Activated effector memory CD4-positive, alpha-beta T cell treated with anti-CD3 and anti-CD28 coated beads, Interleukin-2, amount 50 U/mL, for 16 hours (primary cell): Measurements from ENCODE around the gene RBM28.
A peak's percentile ranks its signal among the peaks of the same experiment; 100 is the strongest.
"Not testable (repeated sequence)": the region's sequence is repeated elsewhere in the genome, so short reads cannot be mapped to it uniquely, and the experiment has no call there.

ENCODE experiments used
- DNase-seq: peaks from one replicate; pipeline ENCODE4 v3.0.0-alpha.2; 2020

The RBM28 gene

GRCh38 chr7:128280451-128280850, 63.3 kb downstream of the RBM28 start:
- DNase-seq: not testable (repeated sequence)

GRCh38 chr7:128279124-128279713, 64.5 kb downstream of the RBM28 start:
- DNase-seq: no peak

DNA sequence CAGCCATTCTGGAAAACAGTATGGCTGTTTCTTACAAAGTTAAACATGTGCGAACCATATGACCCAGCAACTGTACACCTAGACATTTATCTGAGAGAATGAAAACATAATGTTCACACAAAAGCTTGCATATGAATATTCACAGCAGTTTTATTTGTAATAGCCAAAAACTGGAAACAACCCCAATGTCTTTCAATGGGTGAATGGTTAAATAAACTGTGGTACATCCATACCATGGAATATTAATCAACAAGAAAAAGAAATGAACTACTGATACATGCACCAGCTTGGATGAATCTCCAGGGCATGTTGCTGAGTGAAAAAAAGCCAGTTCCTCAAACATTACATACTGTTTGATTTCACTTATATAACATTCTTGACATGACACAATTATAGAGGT, 65.3 kb downstream of the RBM28 start:
- DNase-seq: no peak

DNA sequence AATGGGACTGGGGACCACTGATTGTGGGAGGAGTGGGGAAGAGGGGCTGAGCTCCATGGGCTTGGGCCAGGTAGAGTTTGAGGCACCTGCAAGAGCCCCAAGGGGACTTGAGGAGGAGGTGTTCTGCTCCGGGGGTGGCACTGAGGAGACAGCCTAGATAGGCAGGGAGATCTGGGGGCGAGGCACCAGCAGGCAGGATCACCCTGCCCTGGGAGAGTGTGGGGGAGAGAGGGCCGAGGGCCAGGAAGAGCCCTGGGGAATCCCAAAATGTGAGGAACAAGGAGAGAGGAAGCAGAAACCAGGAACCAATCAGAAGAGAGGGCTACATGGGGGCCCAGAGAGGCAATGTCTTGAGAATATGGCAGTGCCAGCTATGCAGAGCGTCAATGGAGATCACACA, 68.0 kb downstream of the RBM28 start:
- no peak for DNase-seq

DNA sequence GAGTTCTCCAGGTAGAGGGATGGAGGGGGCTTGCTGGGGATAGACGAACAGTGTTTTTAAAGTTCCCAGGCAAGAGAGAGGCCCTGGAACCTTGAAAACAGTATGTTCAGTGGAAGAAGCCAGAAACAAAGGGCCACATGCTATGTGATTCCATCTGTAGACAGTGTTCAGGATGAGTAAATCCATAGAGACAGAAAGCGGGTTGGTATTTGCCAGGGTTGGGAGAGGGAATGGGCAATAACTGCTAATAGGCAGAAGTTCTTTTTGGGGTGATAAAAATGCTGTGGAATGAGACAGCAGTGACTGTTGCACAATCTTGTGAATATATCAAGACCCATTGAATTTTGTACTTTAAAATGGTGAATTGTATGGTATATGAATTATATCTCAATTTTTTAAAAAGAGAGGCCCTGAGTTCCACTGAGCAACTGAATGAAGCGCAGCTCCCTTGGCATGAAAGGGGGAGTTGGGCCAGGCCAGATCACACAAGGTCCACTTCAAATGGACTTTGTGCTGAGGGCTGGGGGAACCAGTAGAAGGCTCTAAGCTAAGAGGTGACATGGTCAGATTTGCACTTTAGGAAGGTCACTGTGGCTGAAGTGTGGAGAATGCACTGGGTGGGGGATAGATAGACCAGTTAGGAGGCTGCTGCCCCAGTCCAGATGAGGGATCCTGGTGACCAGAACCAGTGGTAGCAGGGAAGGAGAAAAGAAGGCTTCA, 68.7 kb downstream of the RBM28 start:
- DNase-seq: no peak

DNA sequence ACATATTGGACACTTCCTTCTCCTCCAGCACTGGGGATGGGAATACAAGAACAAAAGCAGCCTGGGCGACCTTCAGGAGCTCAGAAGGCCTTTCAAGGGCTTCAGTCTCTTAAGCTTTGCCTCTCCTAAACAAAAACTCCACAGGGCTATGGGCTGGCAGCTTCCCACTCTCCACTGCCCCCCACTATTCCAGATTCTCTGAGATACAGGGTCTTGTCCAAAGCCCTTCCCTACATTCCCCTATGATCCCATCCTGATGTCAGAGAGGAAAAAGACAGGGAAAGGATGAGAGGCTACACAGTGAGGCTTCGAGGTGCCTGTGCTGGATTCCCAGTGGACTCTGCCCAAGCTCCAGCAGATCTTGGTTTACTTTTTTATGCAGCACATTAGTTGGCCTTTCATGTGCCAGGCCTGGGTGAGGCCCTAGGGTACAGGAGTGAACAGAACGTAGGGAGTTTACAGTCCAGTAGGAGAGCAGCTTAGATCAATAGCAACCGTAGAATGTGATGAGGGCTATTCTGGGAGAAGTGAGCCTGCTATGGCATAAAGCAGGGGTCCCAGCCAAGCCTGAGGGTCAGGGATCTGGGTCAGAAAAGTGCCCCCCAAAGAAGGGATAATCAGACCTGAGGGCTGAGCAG, 69.3 kb downstream of the RBM28 start:
- no peak for DNase-seq

GRCh38 chr7:128271942-128272481, 71.7 kb downstream of the RBM28 start:
- no peak for DNase-seq

DNA sequence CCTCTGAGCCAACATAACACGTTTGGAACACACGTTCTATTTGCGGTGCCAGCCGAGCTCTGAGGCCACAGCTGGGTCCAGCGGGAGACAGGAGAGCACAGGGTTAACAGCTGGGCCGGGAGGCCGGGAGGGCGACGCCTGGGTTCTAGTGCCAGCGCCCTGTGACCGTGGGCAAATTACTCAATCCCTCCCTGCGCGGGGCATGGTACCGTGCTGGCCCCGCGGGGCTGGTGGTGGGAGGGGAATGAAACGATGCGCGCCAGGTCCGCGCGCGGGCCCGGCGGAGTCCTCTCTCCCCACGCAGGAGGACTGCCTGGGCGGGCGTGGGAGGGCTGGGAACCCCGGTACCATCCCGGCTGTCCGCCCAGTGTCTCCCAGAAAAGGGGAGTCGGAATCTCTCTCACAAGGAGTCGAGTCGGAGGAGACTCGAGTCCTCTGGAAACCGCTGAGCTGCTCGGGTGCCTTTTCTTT, 72.2 kb downstream of the RBM28 start:
- no peak for DNase-seq

GRCh38 chr7:128270826-128271272, 72.9 kb downstream of the RBM28 start:
- no peak for DNase-seq

- DNase-seq: no peak
These were observed 75.5 kb downstream of the RBM28 start for GRCh38 chr7:128268233-128268632.

- no peak for DNase-seq
These were observed 76.1 kb downstream of the RBM28 start for GRCh38 chr7:128267595-128267924.

DNA sequence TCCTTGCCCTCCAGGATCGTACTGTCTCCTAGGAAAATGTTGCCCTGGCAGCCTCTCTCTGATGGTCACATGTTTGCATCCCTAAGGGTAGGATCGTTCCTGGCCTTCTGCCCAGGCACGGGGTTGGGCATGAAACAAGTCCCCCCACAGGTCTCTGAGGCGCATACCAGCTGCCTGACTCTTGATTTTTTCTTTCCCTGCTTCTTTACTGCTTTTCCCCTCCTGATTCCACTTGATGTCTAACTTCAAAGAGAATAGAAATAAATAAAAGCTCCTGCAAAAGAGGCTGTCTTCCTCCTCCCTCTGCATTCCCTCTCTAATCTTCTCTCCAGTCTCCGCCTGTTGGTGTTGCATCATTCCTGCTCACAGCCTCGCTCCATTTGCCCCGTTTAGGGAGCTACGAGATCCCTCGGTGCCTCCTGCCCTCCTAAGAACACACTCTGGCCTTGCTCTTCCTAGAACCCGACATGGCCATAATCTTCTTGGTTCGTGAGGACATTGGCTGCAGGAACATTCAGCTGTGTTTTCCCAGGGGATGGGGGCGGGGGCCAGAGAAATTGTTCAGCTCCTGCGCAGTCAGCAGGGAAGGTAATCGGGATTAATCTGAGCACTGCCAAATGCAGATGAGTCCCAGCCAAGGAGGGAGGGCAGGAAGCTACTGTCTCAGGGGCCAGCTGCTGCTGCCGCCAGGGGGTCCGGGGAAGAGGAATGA, 76.7 kb downstream of the RBM28 start:
- DNase-seq: no peak

GRCh38 chr7:128266529-128266882, 77.2 kb downstream of the RBM28 start:
- DNase-seq: no peak

DNA sequence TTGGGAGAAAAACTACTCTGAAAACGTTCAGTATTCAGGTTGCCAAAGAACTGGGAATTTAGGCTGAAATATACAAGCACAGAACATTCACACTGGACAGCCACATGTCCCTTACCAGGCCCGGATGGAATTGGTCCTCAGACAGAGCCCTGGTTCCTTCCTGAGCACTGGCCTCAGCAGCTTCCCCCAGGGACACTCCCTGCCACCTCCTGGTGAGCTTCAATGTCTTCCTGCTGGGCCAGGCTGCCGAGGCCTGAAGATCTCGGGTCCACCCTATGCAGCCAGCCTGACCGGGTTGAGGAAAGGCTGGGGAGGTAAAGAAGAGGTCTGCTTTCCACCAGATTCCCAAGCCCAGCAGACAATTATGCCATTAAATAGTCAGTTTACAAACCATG, 77.8 kb downstream of the RBM28 start:
- no peak for DNase-seq

DNA sequence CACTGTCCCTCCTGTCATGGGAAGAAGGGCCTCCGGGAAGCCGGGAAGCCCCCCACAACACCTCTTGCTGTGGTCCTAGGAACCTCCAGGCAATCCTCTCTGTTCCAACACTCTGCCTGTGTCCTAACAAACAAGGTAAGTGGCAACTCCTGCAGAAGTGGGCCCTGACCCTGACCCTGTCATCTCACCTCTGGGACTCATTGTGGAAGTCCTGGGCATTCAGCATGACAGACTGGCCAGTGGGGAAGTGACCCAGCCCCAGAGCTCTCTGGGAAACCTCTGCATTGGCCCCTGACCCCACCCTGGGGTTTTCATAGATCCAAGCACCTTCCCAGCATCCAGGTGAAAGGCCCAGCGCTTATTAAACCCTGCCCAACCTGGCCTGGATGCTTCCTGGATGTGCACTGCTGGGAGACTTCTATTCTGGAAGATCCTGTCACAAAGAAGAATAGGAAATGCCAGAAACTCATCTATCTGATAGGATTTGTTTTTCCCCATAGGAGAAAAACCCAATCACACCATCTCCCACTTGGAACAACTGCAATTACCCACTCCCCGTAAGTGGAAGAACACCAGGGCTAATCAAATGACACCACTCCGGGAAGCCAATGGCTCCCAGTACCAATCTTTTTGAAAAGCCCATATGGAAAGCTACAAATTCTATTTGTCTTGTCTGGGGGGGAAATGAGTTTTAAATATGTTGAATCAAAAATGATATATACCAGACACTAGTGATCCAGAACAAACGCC, 78.4 kb downstream of the RBM28 start:
- DNase-seq: no peak

DNA sequence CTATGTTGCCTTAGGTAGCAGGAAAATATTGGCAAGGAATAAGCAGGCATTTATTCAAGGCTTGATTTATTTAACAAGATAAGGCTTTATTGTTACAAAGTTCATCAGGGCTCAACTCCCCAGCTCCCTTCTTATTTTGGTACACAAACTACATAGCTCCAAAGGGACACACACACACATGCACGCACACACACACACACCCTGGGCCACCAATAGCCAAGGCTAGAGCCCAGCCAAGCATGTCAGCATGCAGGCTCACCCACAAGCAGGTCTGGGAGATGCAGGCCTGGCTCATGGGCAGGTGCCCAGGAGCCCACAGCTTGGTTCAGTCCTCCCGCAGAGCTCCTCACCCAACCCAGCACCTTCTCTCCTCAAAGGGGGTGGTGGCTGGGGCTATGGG, 79.2 kb downstream of the RBM28 start:
- peak; percentile 3 for DNase-seq

DNA sequence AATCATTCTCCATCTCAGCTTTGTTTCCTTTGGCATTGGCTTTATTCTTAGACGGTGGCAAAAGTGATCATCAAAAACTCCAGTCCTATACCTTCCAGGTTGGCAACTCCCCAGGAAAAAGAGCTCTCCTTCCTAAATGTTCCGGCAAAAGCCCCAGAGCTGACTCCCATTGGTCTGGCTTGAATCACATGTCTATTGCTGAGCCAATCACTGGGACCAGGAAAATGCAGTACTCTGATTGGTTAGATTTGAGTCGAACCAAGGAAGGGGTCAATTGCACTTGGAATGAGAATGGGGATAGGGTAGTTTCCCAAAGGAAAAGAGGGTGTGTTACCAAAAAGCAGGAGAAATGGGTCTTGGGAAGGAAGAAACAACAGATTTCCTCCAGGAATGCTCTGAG, 80.3 kb downstream of the RBM28 start:
- DNase-seq: no peak

GRCh38 chr7:128262273-128263028, 81.3 kb downstream of the RBM28 start:
- peak; percentile 31 for DNase-seq

- DNase-seq: peak; percentile 37
These were observed 83.5 kb downstream of the RBM28 start for GRCh38 chr7:128260069-128260795.

DNA sequence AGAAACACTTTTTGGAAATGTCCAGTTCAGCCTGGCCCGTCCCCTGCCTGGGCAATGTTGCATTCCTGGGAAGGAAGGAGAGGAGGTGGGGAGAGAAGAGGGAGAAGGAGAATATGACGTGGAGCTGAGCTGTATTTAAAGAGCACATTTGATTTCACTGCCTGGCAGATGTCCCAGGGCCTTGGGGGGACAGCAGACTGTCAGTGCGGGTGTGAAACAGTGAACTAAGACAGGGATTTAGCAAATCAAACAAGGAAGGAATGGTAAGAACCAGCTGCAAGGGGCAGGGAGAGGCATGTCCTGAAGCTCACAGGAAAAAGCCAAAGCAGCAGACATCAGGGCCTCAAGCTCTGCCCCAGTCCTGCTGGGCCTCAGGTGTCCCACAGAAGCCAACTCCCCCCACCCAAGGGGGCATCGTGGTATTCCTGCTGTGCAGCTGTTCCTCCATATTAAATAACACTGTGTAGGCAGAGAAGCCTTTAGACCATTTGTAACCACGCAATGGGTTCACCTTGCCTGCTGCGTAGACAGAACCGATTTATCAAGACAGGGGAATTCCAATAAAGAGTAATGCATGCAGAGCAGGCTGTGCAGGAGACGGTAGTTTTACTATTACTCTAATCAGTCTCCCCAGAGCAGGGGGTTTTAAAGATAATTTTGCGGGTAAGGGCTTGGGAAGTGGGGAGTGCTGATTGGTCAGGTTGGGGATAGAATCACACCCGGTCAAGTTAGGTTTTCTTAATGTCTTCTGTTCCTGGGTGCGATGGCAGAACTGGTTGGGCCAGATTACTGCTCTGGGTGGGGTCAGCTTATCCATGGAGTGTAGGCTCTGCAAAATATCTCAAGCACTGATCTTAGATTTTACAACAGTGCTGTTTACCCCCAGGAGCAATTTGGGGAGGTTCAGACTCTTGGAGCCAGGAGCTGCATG, 84.3 kb downstream of the RBM28 start:
- DNase-seq: peak; percentile 34
